Myocyte (in vitro differentiated cells): ENCODE data around the gene TUBB2A. TPM values are rescaled to one million over a fixed set of nuclear protein-coding genes. Genes with fewer than 3 reads are reported as not detected.
"Not testable (repeated sequence)": the region's sequence is repeated elsewhere in the genome, so short reads cannot be mapped to it uniquely, and the experiment has no call there.

Source experiments
- DNase-seq: peaks from one replicate; pipeline ENCODE4 v3.0.0-alpha.2; 2012; ENCODE audit warnings: low read depth
- polyA plus RNA-seq: library from polyadenylated mRNA; unstranded; fragments of >200 nt; gene quantifications from one replicate; pipeline ENCODE4 v1.2.1, GENCODE V29; 2012; ENCODE audit warnings: missing spikeins
- total RNA-seq: library from RNA; depleted of rRNA; stranded (reverse); fragments of >200 nt; gene quantifications from 2 replicates; pipeline ENCODE4 v1.2.3, GENCODE V29; 2014

TUBB2A gene
- 328 and 370 TPM in 2 replicates for total RNA-seq
- 322 TPM for polyA plus RNA-seq

DNA sequence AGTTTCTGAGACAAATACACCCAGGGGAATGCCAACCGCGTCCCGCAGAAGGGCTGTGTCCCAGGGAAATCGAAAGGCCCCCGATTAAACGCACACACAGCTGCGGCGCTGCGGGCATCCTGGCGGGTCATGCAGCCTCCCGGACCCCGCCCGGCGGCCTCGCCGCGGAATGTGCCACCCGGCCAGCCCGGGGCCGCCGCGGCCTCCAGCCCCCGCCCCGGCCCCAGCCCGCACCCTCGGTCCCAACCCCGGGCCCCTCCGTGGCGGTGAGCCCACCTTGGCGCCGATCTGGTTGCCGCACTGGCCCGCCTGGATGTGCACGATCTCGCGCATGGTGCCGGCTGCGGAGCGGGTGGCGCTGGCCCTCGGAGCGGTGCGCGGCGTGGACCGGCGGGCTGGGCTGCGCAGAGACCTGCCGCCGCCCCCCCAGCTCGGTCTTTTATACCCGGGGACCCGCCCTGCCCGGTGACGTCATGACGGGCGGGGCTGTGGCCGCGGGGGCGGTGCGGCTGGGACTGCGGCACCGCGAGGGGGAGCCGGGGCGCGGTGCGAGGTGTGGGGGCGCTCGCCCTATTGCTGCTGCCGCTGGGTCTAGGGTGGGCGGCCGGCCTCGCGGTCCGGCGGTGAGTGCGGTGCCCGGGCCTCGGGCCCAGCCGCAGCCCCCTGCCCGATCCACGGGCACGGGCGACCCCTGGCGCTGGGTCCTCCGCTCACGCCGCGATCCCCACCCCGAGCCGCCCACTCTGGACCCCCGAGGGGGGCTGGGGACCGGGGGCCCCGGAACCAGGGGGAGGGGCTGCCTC lies at the start of gene TUBB2A:
Gene TUBB2A (minus strand): TSS at position 414 of the 803 bp plus-strand sequence. CDS start 81 bp downstream, at position 333.
- peak; percentile 85 for DNase-seq

DNA sequence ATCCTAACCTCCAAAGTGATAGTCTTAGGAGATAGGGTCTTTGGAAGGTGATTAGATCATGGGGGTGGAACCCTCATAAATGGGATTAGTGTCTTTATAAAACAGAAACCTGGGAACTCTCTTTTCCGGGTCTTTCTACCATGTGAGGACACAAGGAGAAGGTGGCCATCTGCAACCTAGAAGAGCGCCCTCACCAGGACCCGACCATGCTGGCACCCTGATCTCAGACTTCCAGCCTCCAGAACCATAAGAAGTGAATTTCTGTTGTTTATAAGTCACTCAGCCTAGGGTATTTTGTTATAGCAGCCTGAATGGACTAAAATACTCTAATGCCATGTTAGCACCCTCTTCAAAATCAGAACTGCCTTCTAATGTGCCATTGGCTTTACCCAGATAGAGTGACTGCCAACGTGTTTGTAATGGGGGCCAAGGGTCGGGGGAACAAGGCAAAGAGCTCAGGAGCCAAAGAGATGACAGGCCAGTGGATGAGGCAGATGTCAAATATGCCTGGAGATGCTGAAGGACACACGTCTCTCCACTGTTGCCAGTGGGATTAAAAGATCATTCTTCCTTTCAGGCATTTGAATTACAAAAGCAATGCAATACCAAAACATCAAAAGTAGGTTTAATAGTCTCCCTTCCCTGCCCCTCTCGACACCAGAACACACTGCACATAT lies 49.1 kb upstream of the TUBB2A start:
- DNase-seq: no peak

DNA sequence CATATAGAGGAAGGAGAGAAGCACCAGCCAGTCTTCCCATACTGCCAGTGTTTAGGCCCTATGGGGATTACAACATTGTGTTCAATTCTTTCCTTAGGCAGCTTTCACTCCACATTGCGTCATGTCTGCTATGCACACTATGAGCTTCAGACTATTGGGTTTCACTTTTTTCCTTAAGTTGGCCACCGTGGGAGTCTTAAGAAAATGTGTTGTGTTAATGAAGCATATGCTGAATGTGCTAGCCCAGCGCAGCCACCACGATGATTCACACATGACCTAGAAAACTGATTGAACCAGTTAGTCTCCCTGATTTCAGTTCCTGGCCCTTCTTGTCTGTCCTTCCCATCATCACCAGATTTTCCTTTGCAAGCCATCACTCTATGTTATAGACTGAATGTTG lies 48.6 kb upstream of the TUBB2A start:
- peak; percentile 73 for DNase-seq

- DNase-seq: no peak
Measured at GRCh38 chr6:3204921-3205320, 47.6 kb upstream of the TUBB2A start.

DNA sequence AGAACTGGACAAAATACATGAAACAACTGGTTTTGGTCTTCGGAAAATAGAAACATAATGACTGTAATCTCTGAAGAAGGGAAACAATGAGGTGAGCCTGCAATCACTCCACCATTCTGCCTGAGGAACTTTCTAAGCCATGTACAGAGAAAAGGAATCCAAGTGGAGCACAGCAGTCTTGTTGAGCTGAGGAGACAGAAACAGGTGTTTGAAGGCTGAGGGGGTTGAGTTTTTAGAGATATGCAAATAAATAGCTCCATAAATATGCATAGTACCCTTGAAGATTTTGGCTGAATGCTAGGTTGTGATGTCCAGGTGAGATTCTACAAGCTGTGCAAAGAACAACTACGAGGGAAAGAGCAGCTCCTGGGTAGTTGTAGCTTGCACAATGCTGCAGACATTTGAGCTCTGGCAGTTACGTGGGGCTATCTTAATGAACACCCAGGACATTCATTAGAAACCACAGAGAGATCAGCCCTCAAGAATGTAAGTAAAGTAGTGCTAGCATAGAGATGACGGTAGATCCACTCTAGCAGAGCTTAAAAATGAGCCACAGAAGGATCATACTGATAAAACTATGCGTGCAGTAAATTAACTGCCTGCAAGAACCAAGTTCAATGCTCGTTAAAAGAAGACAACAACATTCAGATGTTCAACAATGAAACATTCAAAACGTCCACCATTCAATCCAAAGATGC lies 45.8 kb upstream of the TUBB2A start:
- DNase-seq: peak; percentile 56

- DNase-seq: no peak
Measured at GRCh38 chr6:3201388-3201787, 44.0 kb upstream of the TUBB2A start.

DNA sequence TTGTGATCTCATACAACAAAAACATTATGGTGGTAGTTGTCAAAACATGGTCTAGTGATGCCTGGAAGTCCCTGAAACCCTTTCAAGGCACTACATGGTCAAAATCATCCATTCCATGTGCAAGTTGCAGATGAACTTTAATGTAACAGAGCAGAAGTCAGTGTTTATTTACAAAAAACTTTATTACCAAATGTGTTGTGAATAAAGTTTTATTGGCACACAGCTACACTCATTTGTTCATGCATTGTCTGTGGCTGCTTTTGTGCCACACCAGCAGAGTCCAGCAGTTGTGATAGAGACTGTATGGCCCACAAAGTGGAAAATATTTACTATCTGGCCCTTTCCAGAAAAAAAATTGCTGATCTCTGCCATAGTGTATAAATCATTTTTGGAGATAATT lies 43.3 kb upstream of the TUBB2A start:
- no peak for DNase-seq

- DNase-seq: no peak
Measured at GRCh38 chr6:3199382-3199781, 42.0 kb upstream of the TUBB2A start.

DNA sequence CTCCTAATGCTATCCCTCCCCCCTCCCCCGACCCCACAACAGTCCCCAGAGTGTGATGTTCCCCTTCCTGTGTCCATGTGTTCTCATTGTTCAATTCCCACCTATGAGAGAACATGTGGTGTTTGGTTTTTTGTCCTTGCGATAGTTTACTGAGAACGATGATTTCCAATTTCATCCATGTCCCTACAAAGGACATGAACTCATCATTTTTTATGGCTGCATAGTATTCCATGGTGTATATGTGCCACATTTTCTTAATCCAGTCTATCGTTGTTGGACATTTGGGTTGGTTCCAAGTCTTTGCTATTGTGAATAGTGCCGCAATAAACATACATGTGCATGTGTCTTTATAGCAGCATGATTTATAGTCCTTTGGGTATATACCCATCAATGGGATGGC lies 40.4 kb upstream of the TUBB2A start:
- not testable (repeated sequence) for DNase-seq

DNA sequence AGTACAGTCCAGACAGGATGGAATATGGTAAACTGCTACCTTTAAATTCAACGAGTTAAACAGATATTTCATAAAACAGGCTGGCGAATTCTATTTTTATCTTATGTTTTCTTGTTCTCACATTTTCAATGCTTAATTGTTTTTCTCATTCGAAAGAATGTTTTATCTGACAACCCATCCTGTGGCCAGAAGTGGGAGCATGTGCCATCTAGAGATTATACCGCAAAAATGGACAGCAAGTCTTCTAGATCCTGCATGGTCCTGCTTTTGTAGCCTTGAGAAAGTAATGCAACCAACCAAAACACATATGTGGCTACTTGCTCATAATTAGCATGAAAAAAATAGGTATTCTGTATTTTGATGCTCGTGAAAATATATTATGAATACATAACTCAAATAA lies 39.4 kb upstream of the TUBB2A start:
- no peak for DNase-seq

- peak; percentile 55 for DNase-seq
Measured at GRCh38 chr6:3195695-3196497, 38.6 kb upstream of the TUBB2A start.

- DNase-seq: no peak
Measured at GRCh38 chr6:3195420-3195694, 38.0 kb upstream of the TUBB2A start.

GRCh38 chr6:3194535-3195419 lies 37.4 kb upstream of the TUBB2A start:
- no peak for DNase-seq

GRCh38 chr6:3193102-3193849 lies 35.9 kb upstream of the TUBB2A start:
- DNase-seq: no peak

- no peak for DNase-seq
Measured at GRCh38 chr6:3190779-3191178, 33.4 kb upstream of the TUBB2A start.

DNA sequence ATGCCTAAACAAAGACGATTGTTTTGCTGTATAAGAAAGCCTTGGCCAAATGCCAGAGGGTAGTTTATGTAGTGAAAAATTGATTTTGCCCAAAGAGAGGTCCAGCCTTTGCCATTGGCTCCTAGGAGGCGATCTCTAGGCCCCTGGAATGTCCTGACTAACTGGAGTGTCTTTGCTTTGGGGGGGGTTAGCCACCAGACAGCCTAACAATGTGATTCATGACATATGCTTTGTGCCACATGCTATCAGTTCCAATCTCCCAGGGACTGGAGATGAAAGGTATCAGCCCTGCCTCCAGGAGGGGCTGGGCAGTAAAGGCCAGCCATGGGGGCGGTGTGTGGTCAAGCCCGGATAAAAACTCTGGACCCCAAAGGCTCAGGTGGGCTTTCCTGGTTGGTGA lies 32.7 kb upstream of the TUBB2A start:
- DNase-seq: no peak

DNA sequence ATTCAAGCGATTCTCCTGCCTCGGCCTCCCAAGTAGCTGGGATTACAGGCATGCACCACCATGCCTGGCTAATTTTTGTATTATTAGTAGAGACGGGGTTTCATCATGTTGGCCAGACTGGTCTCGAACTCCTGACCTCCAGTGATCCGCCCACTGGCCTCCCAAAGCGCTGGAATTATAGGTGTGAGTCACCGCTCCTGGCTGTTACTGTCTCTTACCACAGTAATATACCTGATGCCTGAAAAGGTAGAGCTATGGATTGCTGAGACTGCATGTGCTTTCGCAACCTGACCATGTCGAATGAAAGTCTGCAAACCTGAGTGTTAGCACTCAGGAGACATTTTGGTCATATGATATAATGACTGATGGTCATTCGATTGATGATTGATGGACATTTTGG lies 31.8 kb upstream of the TUBB2A start:
- not testable (repeated sequence) for DNase-seq

GRCh38 chr6:3188262-3188661 lies 30.9 kb upstream of the TUBB2A start:
- DNase-seq: no peak

GRCh38 chr6:3186974-3187382 lies 29.6 kb upstream of the TUBB2A start:
- DNase-seq: peak; percentile 32

GRCh38 chr6:3183066-3183465 lies 25.7 kb upstream of the TUBB2A start:
- peak; percentile 35 for DNase-seq
